ENCODE data around the gene FAM221B. TPM values are rescaled to one million over a fixed set of nuclear protein-coding genes. Genes with fewer than 3 reads are reported as not detected.

The FAM221B gene
- total and polyA plus RNA-seq, 9 of the 15 experiments (the other 6 are each of a cell fraction or from before 2014, with no cell fraction given) = 0.01 TPM; not detected in 8

- Histone ChIP-seq H3K4me1 (replicated peaks in 1 of 2; ENCODE audit: control insufficient read depth in 2 of 2, insufficient read depth in 2 of 2, low read length in 2 of 2) (no peaks in the 10 kb centered on the region), H3K4me3 (no peak overlapping the region), H3K27ac (ENCODE audit: extremely low read depth, low read depth, low read length) (no peak overlapping the region), H2AFZ (ENCODE audit: low read depth, low read length) (no peak overlapping the region), H3K79me2 (ENCODE audit: control insufficient read depth, insufficient read depth, low read length) (no peaks in the 10 kb centered on the region), H3K27me3 (ENCODE audit: control insufficient read depth in 2 of 2, insufficient read depth in 2 of 2, low read length in 2 of 2) (peaks cover 9 to 36% of the 10 kb centered on the region in 2 experiments; a peak in 4 of 5 replicates), H3K36me3 (ENCODE audit: control insufficient read depth, insufficient read depth, low read length) (no peaks in the 10 kb centered on the region), H3K9ac (ENCODE audit: insufficient read depth in 1 of 2, low read depth in 2 of 2, low read length in 2 of 2) (no peak overlapping the region), H4K20me1 (replicated peaks; ENCODE audit: control insufficient read depth, insufficient read depth, low read length) (no peaks in the 10 kb centered on the region), H3K4me2 (ENCODE audit: insufficient read depth, low read length) (no peak overlapping the region), H3K9me1 (ENCODE audit: control insufficient read depth, insufficient read depth, low read length) (no peaks in the 10 kb centered on the region), H3K9me3 (replicated peaks; ENCODE audit: control insufficient read depth, insufficient read depth, low read depth, low read length) (no peaks in the 10 kb centered on the region)
- POLR2A ChIA-PET = interaction anchor here (0.6 to 1.6 kb wide), 3 partner anchors 10 to 12 kb away, joined by 3 read pairs; no protein-coding TSS in a partner anchor
- no peak for TF ChIP-seq KDM4B (IDR thresholded peaks at IDR 0.05; ENCODE audit: borderline replicate concordance in 2 of 2, low read depth in 1 of 2)
- intact Hi-C loops (cut with micrococcal nuclease) = no loop called here
- ATAC-seq = no peak
- in situ Hi-C loops (cut with MboI) = no loop called here
- WGBS (ENCODE audit: insufficient coverage, low coverage, missing lambda C conversion rate) = 0% methylated on average over 2 of the region's 2 CpGs
- DNase-seq (ENCODE audit: extremely low read depth in 1 of 4, low spot score in 3 of 4) = no peak
- FAIRE-seq = no peak
- BruUV-seq (replicated peaks) = no TSS peak
- CTCF ChIA-PET (ENCODE audit: low intra/inter-chr PET ratio) = no interaction called here
These were observed 23.8 kb upstream of the FAM221B start for GRCh38 chr9:35852267-35852815.

GRCh38 chr9:35847792-35848572 is 19.4 kb upstream of the FAM221B start:
- H3K4me2 ChIP-seq (ENCODE audit: insufficient read depth, low read length) = no peak overlapping the region
- no TSS peak for BruUV-seq (replicated peaks)
- H3K36me3 ChIP-seq (ENCODE audit: control insufficient read depth, insufficient read depth, low read length) = no peaks in the 10 kb centered on the region
- H3K79me2 ChIP-seq (ENCODE audit: control insufficient read depth, insufficient read depth, low read length) = no peaks in the 10 kb centered on the region
- intact Hi-C loops (cut with micrococcal nuclease) (no loop called here), in situ Hi-C loops (cut with MboI) (no loop called here)
- no peaks in the 10 kb centered on the region for H4K20me1 ChIP-seq (replicated peaks; ENCODE audit: control insufficient read depth, insufficient read depth, low read length)
- peak in 2 of 4 experiments; percentile 8 to 20 for DNase-seq (ENCODE audit: extremely low read depth in 1 of 4, low spot score in 3 of 4)
- no peaks in the 10 kb centered on the region for H3K9me1 ChIP-seq (ENCODE audit: control insufficient read depth, insufficient read depth, low read length)
- ChIA-PET POLR2A (interaction anchor here (1.2 kb wide), 1 partner anchor 16 kb away, joined by 3 read pairs; no protein-coding TSS in a partner anchor), CTCF (ENCODE audit: low intra/inter-chr PET ratio) (interaction anchor here (0.5 kb wide), 1 partner anchor 18 kb away, joined by 3 read pairs; no protein-coding TSS in a partner anchor)
- TF ChIP-seq ZNF277 (CRISPR knock-in tag; IDR thresholded peaks at IDR 0.05; ENCODE audit: borderline replicate concordance) (no peak), GABPA (tag; conservative IDR thresholded peaks at IDR 0.05; ENCODE audit: low read depth) (no peak), DLX4 (CRISPR knock-in tag; IDR thresholded peaks at IDR 0.05) (no peak), NR0B1 (IDR thresholded peaks at IDR 0.05; ENCODE audit: partially characterized antibody) (no peak), ESRRB (CRISPR knock-in tag; IDR thresholded peaks at IDR 0.05; ENCODE audit: borderline replicate concordance) (no peak)
- H3K9me3 ChIP-seq (replicated peaks; ENCODE audit: control insufficient read depth, insufficient read depth, low read depth, low read length) = no peaks in the 10 kb centered on the region
- H3K4me1 ChIP-seq (replicated peaks in 1 of 2; ENCODE audit: control insufficient read depth in 2 of 2, insufficient read depth in 2 of 2, low read length in 2 of 2) = peaks cover 0 to 7% of the 10 kb centered on the region in 2 experiments; a peak in 2 of 5 replicates
- FAIRE-seq = no peak
- 8% methylated on average over 4 of the region's 4 CpGs for WGBS (ENCODE audit: insufficient coverage, low coverage, missing lambda C conversion rate)
- no peak overlapping the region for H3K27ac ChIP-seq (ENCODE audit: extremely low read depth, low read depth, low read length)
- no peak for ATAC-seq
- H3K9ac ChIP-seq (ENCODE audit: insufficient read depth in 1 of 2, low read depth in 2 of 2, low read length in 2 of 2) = no peak overlapping the region
- no peak overlapping the region for H3K4me3 ChIP-seq
- no peak overlapping the region for H2AFZ ChIP-seq (ENCODE audit: low read depth, low read length)
- H3K27me3 ChIP-seq (ENCODE audit: control insufficient read depth in 2 of 2, insufficient read depth in 2 of 2, low read length in 2 of 2) = peaks cover 0 to 11% of the 10 kb centered on the region in 2 experiments; a peak in 4 of 5 replicates

Data from K562 (cell line).